ENCODE data around the gene DPH1. TPM values are rescaled to one million over a fixed set of nuclear protein-coding genes. Genes with fewer than 3 reads are reported as not detected.

DPH1 gene
- total and polyA plus RNA-seq, 2 of the 4 experiments (the other 2 are of a cell fraction), result 24.4 to 49.9 TPM

DNA sequence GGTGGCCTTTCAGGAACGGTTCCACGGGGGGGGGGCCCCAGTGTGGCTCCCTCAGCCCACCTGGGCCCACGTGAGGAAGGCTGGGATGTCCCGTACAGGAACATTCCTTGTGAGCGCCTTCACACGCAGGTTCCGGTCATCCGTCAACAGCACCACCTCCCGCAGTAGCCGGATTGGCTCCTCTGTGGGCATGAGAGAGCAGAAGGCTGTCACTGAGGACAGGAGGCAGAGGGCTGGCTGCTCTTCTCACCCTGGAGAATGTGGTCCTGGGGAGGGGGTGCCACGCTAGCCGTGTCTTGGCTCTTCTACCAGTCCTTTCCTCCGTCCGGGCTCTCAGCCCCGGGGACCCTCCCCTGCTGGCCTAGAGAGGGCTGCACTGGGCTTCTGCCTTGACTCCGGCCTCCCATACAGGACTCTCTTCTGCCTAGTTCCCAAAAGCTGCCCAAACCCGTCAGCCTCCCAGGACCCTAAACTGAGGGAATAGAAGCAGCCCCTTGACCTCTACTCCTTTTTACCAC is 31.5 kb downstream of the DPH1 start:
- H2AFZ ChIP-seq (replicated peaks; ENCODE audit: low read length, poor library complexity), result no peak overlapping the region
- peaks cover 17 to 77% of the 10 kb centered on the region in 2 experiments for H3K79me1 ChIP-seq (ENCODE audit: low read depth in 1 of 2, low read length in 2 of 2)
- H3K56ac ChIP-seq (ENCODE audit: extremely low read depth, insufficient read depth, low read length), result no peak overlapping the region
- H4K5ac ChIP-seq (ENCODE audit: low read depth, low read length), result peak overlapping the region; percentile 10; the same call in 1 of the 2 replicates
- in situ Hi-C loops (cut with MboI; ENCODE audit: low sequenced_read_pairs), result loop anchor here (10.0 kb wide), 1 partner anchor 113 kb away; no protein-coding TSS in a partner anchor
- peak overlapping the region; percentile 79 for H3K4ac ChIP-seq (ENCODE audit: low read depth, low read length)
- H2AK5ac ChIP-seq (ENCODE audit: low read depth, low read length), result peak overlapping the region; percentile 91
- H3K9ac ChIP-seq (ENCODE audit: low read depth, low read length), result peak overlapping the region; percentile 53; the same call in 1 of the 2 replicates
- no peak overlapping the region; the same call in 1 of the 2 replicates for H3K18ac ChIP-seq (ENCODE audit: low read depth, low read length)
- H3K14ac ChIP-seq (replicated peaks; ENCODE audit: low read depth, low read length), result peak overlapping the region; percentile 70; the same call in 1 of the 2 replicates
- H2BK15ac ChIP-seq (ENCODE audit: low read depth, low read length), result 0 out of 3 replicates have a peak overlapping the region, but pooled peaks have one; percentile 19
- peak overlapping the region; percentile 49; the same call in 1 of the 2 replicates for H2BK20ac ChIP-seq (ENCODE audit: low read depth, low read length)
- no peaks in the 10 kb centered on the region for H3K27me3 ChIP-seq (ENCODE audit: control insufficient read depth, insufficient read depth, low read length)
- peak overlapping the region; percentile 67 for H3K27ac ChIP-seq (ENCODE audit: insufficient read depth, low read length)
- peak overlapping the region; percentile 95; the same call in 1 of the 2 replicates for H3K23ac ChIP-seq (ENCODE audit: low read depth, low read length)
- no peak for DNase-seq
- POLR2A ChIA-PET (ENCODE audit: unreplicated experiment), result no interaction called here
- H3K9me3 ChIP-seq (ENCODE audit: control insufficient read depth, insufficient read depth, low read length), result no peaks in the 10 kb centered on the region
- peaks cover 26% of the 10 kb centered on the region for H3K9me1 ChIP-seq (ENCODE audit: insufficient read depth, low read length)
- dilution Hi-C loops (cut with HindIII; ENCODE audit: low sequenced_read_pairs, unreplicated experiment), result no loop called here
- intact Hi-C loops (cut with micrococcal nuclease), result no loop called here
- peak overlapping the region; percentile 43 for H4K91ac ChIP-seq (ENCODE audit: insufficient read depth, low read depth, low read length)
- H3K4me2 ChIP-seq (ENCODE audit: low read depth, low read length), result no peak overlapping the region
- peak overlapping the region; percentile 70; the same call in 1 of the 2 replicates for H2BK120ac ChIP-seq (ENCODE audit: low read depth, low read length)
- CTCF ChIA-PET, result interaction anchor here (1.0 kb wide), 1 partner anchor 184 kb away, joined by 3 read pairs; no protein-coding TSS in a partner anchor
- H3K36me3 ChIP-seq (ENCODE audit: control insufficient read depth, insufficient read depth, low read length), result peaks cover 68% of the 10 kb centered on the region
- peak overlapping the region; percentile 95 for H2BK5ac ChIP-seq (ENCODE audit: low read depth, low read length, poor library complexity, severe bottlenecking)
- peak overlapping the region; percentile 46 for H2AK9ac ChIP-seq (replicated peaks; ENCODE audit: low read depth, low read length, poor library complexity)
- no peak overlapping the region for H3K4me3 ChIP-seq (ENCODE audit: insufficient read depth, low read depth, low read length)
- peaks cover 63% of the 10 kb centered on the region for H3K4me1 ChIP-seq (ENCODE audit: control insufficient read depth, insufficient read depth, low read length)
- H4K20me1 ChIP-seq (ENCODE audit: insufficient read depth, low read length), result peaks cover 18% of the 10 kb centered on the region
- H4K8ac ChIP-seq (ENCODE audit: low read depth in 2 of 2, low read length in 2 of 2), result peak overlapping the region; percentile 50 to 60; a peak in 3 of 4 replicates
- 71% methylated on average over 10 of the region's 17 CpGs; no CpG with 5 or more reads in 1 of the 2 experiments for WGBS, 2 experiments (ENCODE audit: extremely low coverage in 2 of 2, insufficient read length in 1 of 2)
- BruUV-seq (replicated peaks), result no TSS peak
- no peak for ATAC-seq (ENCODE audit: low read depth)
- TF ChIP-seq MAZ (IDR thresholded peaks at IDR 0.05; ENCODE audit: borderline replicate concordance, low read depth, low read length) (no peak), RAD21 (IDR thresholded peaks at IDR 0.05; ENCODE audit: low read length) (no peak), POLR2A (IDR thresholded peaks at IDR 0.05; ENCODE audit: low read depth, low read length) (no peak; the same call in 1 of the 2 replicates), RCOR1 (IDR thresholded peaks at IDR 0.05; ENCODE audit: insufficient replicate concordance, low read length) (no peak), NFE2L2 (IDR thresholded peaks at IDR 0.05; ENCODE audit: low read depth, low read length) (no peak), USF2 (IDR thresholded peaks at IDR 0.05; ENCODE audit: low read depth, low read length) (no peak), RFX5 (IDR thresholded peaks at IDR 0.05; ENCODE audit: low read depth, low read length) (no peak), FOS (IDR thresholded peaks at IDR 0.05; ENCODE audit: low read depth, low read length) (no peak), CTCF (conservative IDR thresholded peaks at IDR 0.05; ENCODE audit: low read depth, low read length) (no peak), MXI1 (IDR thresholded peaks at IDR 0.05; ENCODE audit: borderline replicate concordance, low read depth, low read length) (no peak), BHLHE40 (IDR thresholded peaks at IDR 0.05; ENCODE audit: low read depth, low read length) (no peak), ELK1 (IDR thresholded peaks at IDR 0.05; ENCODE audit: borderline replicate concordance, low read depth, low read length) (no peak), CEBPB (IDR thresholded peaks at IDR 0.05; ENCODE audit: low read depth, low read length) (no peak), MAFK (IDR thresholded peaks at IDR 0.05; ENCODE audit: low read depth, low read length) (no peak), SMC3 (IDR thresholded peaks at IDR 0.05; ENCODE audit: low read depth, low read length) (no peak)
